HL-60/S4 (cell line): ENCODE measurements around the gene CBFA2T2.
"Not testable (repeated sequence)": the region's sequence is repeated elsewhere in the genome, so short reads cannot be mapped to it uniquely, and the experiment has no call there.

Experiments used
- in situ Hi-C: fragments of 300-500 bp; cut with MboI; formaldehyde crosslinking; loops from 2 replicates; pipeline ENCODE4 v1.14.3; 2022; ENCODE audit warnings: low sequenced_read_pairs

CBFA2T2 gene

DNA sequence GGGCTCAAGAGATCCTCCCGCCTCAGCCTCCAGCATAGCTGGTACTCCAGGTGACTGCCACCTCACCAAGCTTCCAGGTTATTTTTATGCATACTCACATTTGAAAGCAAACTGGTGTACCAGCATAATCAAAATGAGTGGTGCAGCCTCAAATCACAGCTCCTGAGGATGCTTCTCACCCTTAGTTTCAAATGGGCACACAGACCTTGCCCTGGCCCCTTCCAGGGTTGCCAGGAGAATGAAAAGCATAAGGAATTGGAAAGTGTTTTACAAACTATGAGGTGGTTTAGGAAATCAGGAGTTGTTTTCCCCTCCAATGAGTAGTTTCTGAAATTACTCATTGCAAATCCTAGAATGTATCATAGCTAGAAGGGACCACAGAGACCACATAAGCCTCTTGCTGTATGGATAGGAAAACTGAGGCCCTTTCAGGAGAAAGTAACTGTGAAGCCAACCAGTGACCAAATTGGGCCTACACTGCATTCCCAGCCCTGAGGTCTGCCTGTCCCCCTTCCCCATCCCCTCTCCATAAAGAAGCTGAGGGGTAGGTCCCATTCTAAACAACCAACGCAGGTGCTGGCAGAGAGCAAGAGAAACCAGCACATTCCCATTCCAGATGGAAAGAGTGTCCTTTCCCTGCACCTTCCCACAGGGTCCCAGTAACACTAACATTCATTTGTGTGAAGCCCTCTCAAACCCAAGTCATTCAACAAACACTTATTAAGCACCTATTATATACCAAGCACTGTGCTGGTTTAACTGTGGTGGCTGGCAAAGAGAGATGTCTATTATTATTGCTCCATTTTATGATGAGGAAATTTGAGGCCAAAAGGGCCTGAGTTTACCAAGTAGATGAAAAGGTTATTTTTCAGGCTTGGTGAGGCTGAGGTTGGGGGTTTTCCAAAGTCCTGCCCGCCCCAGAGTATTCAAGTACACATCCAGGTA, 198.4 kb downstream of the CBFA2T2 start:
- in situ Hi-C loops = no loop called here

GRCh38 chr20:33688938-33689424, 199.1 kb downstream of the CBFA2T2 start:
- in situ Hi-C loops = no loop called here

DNA sequence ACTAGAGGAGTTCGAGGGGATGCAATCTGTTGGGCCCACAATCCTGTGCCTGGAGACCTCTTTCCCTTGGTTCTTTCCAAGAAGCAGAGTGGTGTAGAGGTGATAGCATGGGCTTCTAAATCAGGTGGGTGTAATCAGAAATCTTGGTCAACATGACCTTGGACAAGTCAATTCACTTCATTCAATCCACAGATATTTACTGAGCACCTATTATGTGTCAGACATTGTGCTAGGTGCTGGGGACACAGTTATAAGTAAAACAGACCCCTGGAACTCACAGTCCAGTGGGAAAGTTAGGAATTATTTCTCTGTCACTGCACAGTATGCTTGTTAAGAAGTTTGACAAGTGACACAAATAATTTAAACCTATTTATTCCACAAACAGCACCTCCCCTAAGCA, 199.6 kb downstream of the CBFA2T2 start:
- in situ Hi-C loops = no loop called here

DNA sequence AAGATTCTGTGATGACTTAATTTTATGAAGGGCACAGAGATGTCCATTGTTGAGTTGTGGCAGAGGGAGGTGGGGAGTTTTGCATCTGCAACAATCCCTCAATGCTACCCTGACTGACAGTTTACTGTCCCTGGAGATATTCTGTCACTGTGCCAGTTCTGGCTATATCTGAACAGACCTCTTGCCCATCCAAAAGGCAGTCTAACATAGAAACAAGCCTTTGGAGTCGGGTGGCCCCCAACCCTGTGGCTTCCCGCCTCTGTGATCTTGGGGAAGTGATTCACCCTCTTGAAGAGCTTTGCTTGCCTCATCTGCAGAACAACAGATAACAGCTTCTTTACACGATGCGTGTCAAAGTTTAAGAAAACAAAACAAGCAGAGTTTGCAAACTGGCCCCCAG, 200.1 kb downstream of the CBFA2T2 start:
- in situ Hi-C loops = no loop called here

GRCh38 chr20:33693289-33693688, 203.4 kb downstream of the CBFA2T2 start:
- in situ Hi-C loops = no loop called here

- in situ Hi-C loops = no loop called here
These were observed 204.1 kb downstream of the CBFA2T2 start for GRCh38 chr20:33693741-33694638.

DNA sequence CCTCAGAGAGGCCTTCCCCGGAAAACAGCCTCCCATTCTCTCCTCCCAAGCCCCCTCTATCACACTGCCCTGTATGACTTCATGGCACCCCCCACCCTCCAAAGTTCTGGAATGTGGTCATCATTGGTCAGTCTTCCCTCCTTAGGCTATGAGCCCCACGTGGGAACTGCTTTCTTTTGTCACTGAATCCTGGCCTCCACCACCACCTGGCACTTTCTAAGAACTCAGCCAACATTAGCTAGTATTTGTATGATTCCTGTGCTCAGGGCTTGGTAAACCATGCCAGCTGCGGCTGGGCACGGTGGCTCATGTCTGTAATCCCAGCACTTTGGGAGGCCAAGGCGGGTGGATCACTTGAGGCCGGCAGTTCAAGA, 204.7 kb downstream of the CBFA2T2 start:
- in situ Hi-C loops = no loop called here

- in situ Hi-C loops = no loop called here
These were observed 206.6 kb downstream of the CBFA2T2 start for GRCh38 chr20:33696448-33696847.

DNA sequence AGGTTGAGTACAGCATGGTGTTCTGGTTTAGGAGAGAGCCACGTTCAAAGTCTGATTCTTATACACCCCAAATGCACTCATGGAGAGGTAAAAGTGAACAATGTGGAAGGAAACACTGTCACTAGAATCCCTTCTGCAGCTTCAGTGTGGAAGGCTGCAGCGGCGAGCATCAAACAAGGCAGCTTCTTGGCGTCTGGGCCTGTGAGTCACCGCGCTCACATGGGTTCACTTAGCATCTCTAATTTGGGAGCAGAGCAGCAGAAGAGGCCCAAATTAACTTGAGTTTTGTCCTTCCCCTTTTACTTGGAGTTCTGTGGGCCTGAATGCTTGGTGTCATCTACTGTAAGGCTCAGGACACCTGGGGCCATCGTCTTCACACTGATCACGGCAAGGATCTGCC, 207.2 kb downstream of the CBFA2T2 start:
- in situ Hi-C loops = no loop called here

- in situ Hi-C loops = not testable (repeated sequence)
These were observed 209.1 kb downstream of the CBFA2T2 start for GRCh38 chr20:33698966-33699365.
